ENCODE data around the gene SUPT6H. TPM values are rescaled to one million over a fixed set of nuclear protein-coding genes. Genes with fewer than 3 reads are reported as not detected.

SUPT6H gene
- total and polyA plus RNA-seq, 2 donors (not counting 1 experiment from before 2014, with no cell fraction given), result 35.8 to 110 TPM

GRCh38 chr17:28675980-28676379, 14.0 kb downstream of the SUPT6H start:
- Histone ChIP-seq H3K4me2 (replicated peaks; ENCODE audit: low read depth, low read length, poor library complexity, severe bottlenecking) (no peak overlapping the region), H3K9me3 (ENCODE audit: control extremely low read depth in 1 of 3, control insufficient read depth in 2 of 3, insufficient read depth in 1 of 3, low read length in 2 of 3) (no peaks in the 10 kb centered on the region), H4K20me1 (ENCODE audit: control insufficient read depth, insufficient read depth, low read length, poor library complexity, severe bottlenecking) (peaks cover 10% of the 10 kb centered on the region), H3K27me3 (replicated peaks in 1 of 4; ENCODE audit: control extremely low read depth in 1 of 4, control insufficient read depth in 3 of 4, insufficient read depth in 4 of 4, low read length in 3 of 4) (no peaks in the 10 kb centered on the region), H3K36me3 (replicated peaks in 1 of 2; ENCODE audit: control extremely low read depth in 1 of 2, control insufficient read depth in 1 of 2, extremely low read depth in 1 of 2, insufficient read depth in 2 of 2, low read length in 1 of 2) (peaks cover 3 to 94% of the 10 kb centered on the region in 2 experiments), H2AFZ (ENCODE audit: insufficient read depth, low read depth, low read length, poor library complexity, severe bottlenecking) (no peak overlapping the region), H3K4me3 (ENCODE audit: control extremely low read depth in 1 of 5, extremely low read depth in 1 of 5, insufficient read depth in 1 of 5, low read depth in 2 of 5, low read length in 4 of 5) (no peak overlapping the region), H3K27ac (ENCODE audit: low read length in 2 of 2) (no peak overlapping the region), H3K4me1 (ENCODE audit: control insufficient read depth in 2 of 2, insufficient read depth in 2 of 2, low read length in 2 of 2) (no peaks in the 10 kb centered on the region), H3K9ac (ENCODE audit: low read length) (no peak overlapping the region), H3K79me2 (ENCODE audit: control insufficient read depth, insufficient read depth, low read length) (peaks cover 25% of the 10 kb centered on the region)
- ATAC-seq (ENCODE audit: low read depth), result no peak
- no peak overlapping the region for H3K4me3 Mint-ChIP-seq
- DNase-seq, result peak; percentile 27
- H3K4me1 Mint-ChIP-seq, result no peaks in the 10 kb centered on the region
- ChIA-PET POLR2A (no interaction called here), CTCF (interaction anchor here (1.2 to 3.4 kb wide), 3 partner anchors 14 to 32 kb away, joined by 4 to 11 read pairs (median 6); partner anchors contain the start of genes BLTP2, SDF2 and SUPT6H)
- peak overlapping the region; percentile 16 for H3K27ac Mint-ChIP-seq
- 100% methylated on average over 3 of the region's 7 CpGs for WGBS (ENCODE audit: insufficient coverage)
- no peaks in the 10 kb centered on the region for H3K9me3 Mint-ChIP-seq (ENCODE audit: insufficient read depth)
- no peaks in the 10 kb centered on the region for H3K27me3 Mint-ChIP-seq
- TF ChIP-seq EZH2 (IDR thresholded peaks at IDR 0.05; ENCODE audit: borderline replicate concordance, insufficient read depth, low read depth, low read length, poor library complexity, severe bottlenecking) (no peak), CTCF (IDR thresholded peaks at IDR 0.05) (peak; percentile 45)
- intact Hi-C loops (cut with micrococcal nuclease), result no loop called here

- ChIA-PET CTCF (no interaction called here), POLR2A (no interaction called here)
- H3K4me2 ChIP-seq (replicated peaks; ENCODE audit: low read depth, low read length, poor library complexity, severe bottlenecking), result no peak overlapping the region
- no peaks in the 10 kb centered on the region for H3K79me2 ChIP-seq (ENCODE audit: control insufficient read depth, insufficient read depth, low read length)
- no peaks in the 10 kb centered on the region for H4K20me1 ChIP-seq (ENCODE audit: control insufficient read depth, insufficient read depth, low read length, poor library complexity, severe bottlenecking)
- H3K27me3 ChIP-seq (replicated peaks in 1 of 4; ENCODE audit: control extremely low read depth in 1 of 4, control insufficient read depth in 3 of 4, insufficient read depth in 4 of 4, low read length in 3 of 4), result no peaks in the 10 kb centered on the region
- Mint-ChIP-seq H3K4me1 (no peaks in the 10 kb centered on the region), H3K27me3 (no peaks in the 10 kb centered on the region), H3K27ac (no peak overlapping the region), H3K4me3 (no peak overlapping the region), H3K9me3 (ENCODE audit: insufficient read depth) (no peaks in the 10 kb centered on the region)
- ATAC-seq (ENCODE audit: low read depth) (no peak), DNase-seq (no peak)
- H3K9me3 ChIP-seq (ENCODE audit: control extremely low read depth in 1 of 3, control insufficient read depth in 2 of 3, insufficient read depth in 1 of 3, low read length in 2 of 3), result no peaks in the 10 kb centered on the region
- TF ChIP-seq EZH2 (IDR thresholded peaks at IDR 0.05; ENCODE audit: borderline replicate concordance, insufficient read depth, low read depth, low read length, poor library complexity, severe bottlenecking) (no peak), CTCF (IDR thresholded peaks at IDR 0.05) (no peak)
- intact Hi-C loops (cut with micrococcal nuclease), result no loop called here
- no peak overlapping the region for H2AFZ ChIP-seq (ENCODE audit: insufficient read depth, low read depth, low read length, poor library complexity, severe bottlenecking)
- H3K36me3 ChIP-seq (replicated peaks in 1 of 2; ENCODE audit: control extremely low read depth in 1 of 2, control insufficient read depth in 1 of 2, extremely low read depth in 1 of 2, insufficient read depth in 2 of 2, low read length in 1 of 2), result peaks cover 6 to 94% of the 10 kb centered on the region in 2 experiments
- 99% methylated on average over 11 of the region's 11 CpGs for WGBS (ENCODE audit: insufficient coverage)
- no peak overlapping the region for H3K4me3 ChIP-seq (ENCODE audit: control extremely low read depth in 1 of 5, extremely low read depth in 1 of 5, insufficient read depth in 1 of 5, low read depth in 2 of 5, low read length in 4 of 5)
- no peak overlapping the region for H3K27ac ChIP-seq (ENCODE audit: low read length in 2 of 2)
- no peak overlapping the region for H3K9ac ChIP-seq (ENCODE audit: low read length)
- no peaks in the 10 kb centered on the region for H3K4me1 ChIP-seq (ENCODE audit: control insufficient read depth in 2 of 2, insufficient read depth in 2 of 2, low read length in 2 of 2)
These were observed 20.6 kb downstream of the SUPT6H start for GRCh38 chr17:28682655-28683054.
